Endothelial cell of umbilical vein (primary cell): Measurements from ENCODE around the gene FMNL3. TPM values are rescaled to one million over a fixed set of nuclear protein-coding genes. Genes with fewer than 3 reads are reported as not detected.

Experiments
- BruUV-seq: library from RNA; stranded (reverse); fragments of 400-500 nt; replicated peaks from 2 replicates; lab custom pipeline; 2021; lab: Mats Ljungman, UMichigan
- CTCF ChIA-PET: fragments of 300-600, 350-600 bp; sonication (Branson Sonifier 250); formaldehyde crosslinking; loops from one replicate; lab custom pipeline; 2021; ENCODE audit warnings: antibody characterized with exemption, inconsistent platforms; lab: Charles Lee
- POLR2A ChIA-PET: fragments of 300-600, 350-600 bp; sonication (Branson Sonifier 250); formaldehyde crosslinking; loops from one replicate; lab custom pipeline; 2021; ENCODE audit warnings: antibody characterized with exemption, inconsistent platforms; lab: Charles Lee
- DNase-seq: peaks from one replicate; pipeline ENCODE4 v3.0.0-alpha.2; 2011; ENCODE audit warnings: low read depth, low spot score
- FAIRE-seq: peaks from 2 replicates; lab custom pipeline; 2011; peaks lifted over from hg19 to GRCh38; lab: Jason Lieb, UNC
- H2AFZ ChIP-seq: 2 replicates; pipeline ENCODE4 v1.6.0; 2012; ENCODE audit warnings: low read depth, low read length, control low read depth, inconsistent platforms
- H3K27ac ChIP-seq: 2 replicates; pipeline ENCODE4 v1.5.1; 2011; ENCODE audit warnings: low read depth, mild to moderate bottlenecking, control low read depth, low read length, moderate library complexity; ENCODE audit not compliant: insufficient read depth
- H3K27me3 ChIP-seq, 2 experiments: 2 replicates each; pipeline versions ENCODE4 v1.6.0 to v1.6.1; 2011; ENCODE audit warnings: low read length in 2 of 2, mixed read lengths in 1 of 2; ENCODE audit not compliant: control insufficient read depth in 2 of 2, insufficient read depth in 2 of 2
- H3K36me3 ChIP-seq, 2 experiments: 2 replicates in 1 of 2; 3 replicates in 1 of 2; pipeline ENCODE4 v1.5.1; 2011; ENCODE audit warnings: low read length in 2 of 2, mild to moderate bottlenecking in 1 of 2, moderate library complexity in 1 of 2; ENCODE audit not compliant: control insufficient read depth in 2 of 2, insufficient read depth in 2 of 2; ENCODE audit errors: extremely low read depth in 1 of 2
- H3K4me1 ChIP-seq: 3 replicates; pipeline ENCODE4 v1.5.1; 2011; ENCODE audit warnings: mild to moderate bottlenecking, low read length; ENCODE audit not compliant: control insufficient read depth, insufficient read depth; ENCODE audit errors: extremely low read depth
- H3K4me2 ChIP-seq: 2 replicates; pipeline ENCODE4 v1.6.1; 2011; ENCODE audit warnings: low read length, control low read depth, mixed read lengths; ENCODE audit not compliant: insufficient read depth
- H3K4me3 ChIP-seq, 3 experiments: fragments of 200-600 bp in 1 of 3; sonication (generic), shearing (Covaris generic) in 1 of 3; replicated peaks in 1 of 3; 2 replicates each; pipeline ENCODE4 v1.5.1; 2011 to 2016; ENCODE audit warnings: control low read depth in 3 of 3, low read length in 3 of 3, mild to moderate bottlenecking in 2 of 3, inconsistent platforms in 1 of 3, low read depth in 1 of 3, moderate library complexity in 1 of 3; ENCODE audit not compliant: insufficient read depth in 1 of 3
- H3K79me2 ChIP-seq: 2 replicates; pipeline ENCODE4 v1.6.0; 2012; ENCODE audit warnings: low read length, inconsistent platforms; ENCODE audit not compliant: control insufficient read depth, insufficient read depth
- H3K9ac ChIP-seq: replicated peaks from 2 replicates; pipeline ENCODE3; 2011; ENCODE audit warnings: low read length, control low read depth; ENCODE audit not compliant: insufficient read depth; ENCODE audit errors: extremely low read depth
- H3K9me1 ChIP-seq: replicated peaks from 3 replicates; pipeline ENCODE4 v1.6.0; 2011; ENCODE audit warnings: mild to moderate bottlenecking, low read length; ENCODE audit not compliant: control insufficient read depth, insufficient read depth; ENCODE audit errors: extremely low read depth
- H3K9me3 ChIP-seq: replicated peaks from 2 replicates; pipeline ENCODE4 v1.5.1; 2012; ENCODE audit warnings: low read length, inconsistent platforms; ENCODE audit not compliant: control insufficient read depth, insufficient read depth
- H4K20me1 ChIP-seq: replicated peaks from 2 replicates; pipeline ENCODE3; 2011; ENCODE audit warnings: mild to moderate bottlenecking, low read length; ENCODE audit not compliant: control insufficient read depth, insufficient read depth; ENCODE audit errors: extremely low read depth
- EZH2 ChIP-seq: IDR thresholded peaks from 2 replicates; pipeline ENCODE4 v1.6.1; 2012; ENCODE audit warnings: borderline replicate concordance, low read depth, mild to moderate bottlenecking, moderate library complexity, low read length, inconsistent platforms; ENCODE audit not compliant: severe bottlenecking
- FOS ChIP-seq: IDR thresholded peaks from 2 replicates; pipeline ENCODE4 v1.6.1; 2011; ENCODE audit warnings: mild to moderate bottlenecking, low read length, moderate library complexity, borderline replicate concordance; ENCODE audit not compliant: insufficient read depth
- GATA2 ChIP-seq: IDR thresholded peaks from 2 replicates; pipeline ENCODE4 v1.7.0; 2011; ENCODE audit warnings: low read depth, mild to moderate bottlenecking, moderate library complexity, mixed read lengths, low read length; ENCODE audit not compliant: insufficient read length, insufficient read depth
- JUN ChIP-seq: IDR thresholded peaks from 2 replicates; pipeline ENCODE4 v1.6.1; 2011; ENCODE audit warnings: borderline replicate concordance, low read depth; ENCODE audit not compliant: insufficient read length, insufficient read depth
- MYC ChIP-seq: IDR thresholded peaks from one replicate; pipeline ENCODE4 v1.6.1; 2011; ENCODE audit warnings: mild to moderate bottlenecking, low read depth, low read length
- POLR2A ChIP-seq: IDR thresholded peaks from 2 replicates; pipeline ENCODE4 v1.6.1; 2012; ENCODE audit warnings: low read depth, mild to moderate bottlenecking, control low read depth, low read length
- POLR2AphosphoS5 ChIP-seq: IDR thresholded peaks from 2 replicates; pipeline ENCODE4 v1.6.1; 2012; ENCODE audit warnings: low read depth, mild to moderate bottlenecking, control low read depth, low read length, moderate library complexity; ENCODE audit not compliant: insufficient read depth
- dilution Hi-C: fragments of 300-500 bp; cut with MboI; formaldehyde crosslinking; loops from one replicate; pipeline ENCODE4 v1.15.0; 2019; ENCODE audit warnings: low sequenced_read_pairs; ENCODE audit not compliant: extremely low pct_ligation_motif_present
- intact Hi-C: fragments of 100-400 bp; cut with micrococcal nuclease; formaldehyde crosslinking; loops from one replicate; pipeline ENCODE4 v1.10.0; 2022
- polyA plus RNA-seq, 4 experiments: library from polyadenylated mRNA; depleted of rRNA in 3 of 4; stranded (reverse) in 3 of 4; unstranded in 1 of 4; fragments of >200 nt; gene quantifications; 2 replicates each; pipeline versions ENCODE4 v1.2.1 to v1.2.3, GENCODE V29; 2011 to 2012; ENCODE audit warnings: missing spikeins in 1 of 4
- total RNA-seq: library from RNA; stranded (reverse); gene quantifications from 2 replicates; pipeline ENCODE4 v1.2.3, GENCODE V29; 2021
- TF ChIP-seq, protein P1 (sequence below), 2 donors: IDR thresholded peaks; 1 replicate in 1 of 2; 2 replicates in 1 of 2; pipeline ENCODE4 v1.5.1; 2011; ENCODE audit warnings: low read length in 2 of 2, mild to moderate bottlenecking in 2 of 2, moderate library complexity in 2 of 2, control low read depth in 1 of 2, inconsistent platforms in 1 of 2, low read depth in 1 of 2; ENCODE audit not compliant: insufficient read depth in 1 of 2; ENCODE audit errors: extremely low read depth in 1 of 2
- TF ChIP-seq, protein P2 (sequence below): IDR thresholded peaks from 2 replicates; pipeline ENCODE4 v1.6.1; 2011; ENCODE audit not compliant: insufficient read depth, insufficient read length

FMNL3 gene
- total and polyA plus RNA-seq, 2 donors (not counting 3 experiments of a cell fraction or from before 2014, with no cell fraction given) = 35.1 to 93.3 TPM

GRCh38 chr12:49646331-49646830, 60.8 kb downstream of the FMNL3 start:
- dilution Hi-C loops (no loop called here), intact Hi-C loops (no loop called here)
- no peak overlapping the region for H3K4me3 ChIP-seq
- DNase-seq (no peak), FAIRE-seq (no peak)
- no peaks in the 10 kb centered on the region for H3K79me2 ChIP-seq
- POLR2A ChIA-PET = interaction anchor here (1.6 to 2.6 kb wide), 2 partner anchors 27 to 60 kb away, joined by 10 to 21 read pairs; partner anchors contain the start of gene FMNL3
- no peaks in the 10 kb centered on the region for H4K20me1 ChIP-seq
- no peak for TF ChIP-seq POLR2AphosphoS5
- TF ChIP-seq MYC = no peak
- TF ChIP-seq, protein P1, sequence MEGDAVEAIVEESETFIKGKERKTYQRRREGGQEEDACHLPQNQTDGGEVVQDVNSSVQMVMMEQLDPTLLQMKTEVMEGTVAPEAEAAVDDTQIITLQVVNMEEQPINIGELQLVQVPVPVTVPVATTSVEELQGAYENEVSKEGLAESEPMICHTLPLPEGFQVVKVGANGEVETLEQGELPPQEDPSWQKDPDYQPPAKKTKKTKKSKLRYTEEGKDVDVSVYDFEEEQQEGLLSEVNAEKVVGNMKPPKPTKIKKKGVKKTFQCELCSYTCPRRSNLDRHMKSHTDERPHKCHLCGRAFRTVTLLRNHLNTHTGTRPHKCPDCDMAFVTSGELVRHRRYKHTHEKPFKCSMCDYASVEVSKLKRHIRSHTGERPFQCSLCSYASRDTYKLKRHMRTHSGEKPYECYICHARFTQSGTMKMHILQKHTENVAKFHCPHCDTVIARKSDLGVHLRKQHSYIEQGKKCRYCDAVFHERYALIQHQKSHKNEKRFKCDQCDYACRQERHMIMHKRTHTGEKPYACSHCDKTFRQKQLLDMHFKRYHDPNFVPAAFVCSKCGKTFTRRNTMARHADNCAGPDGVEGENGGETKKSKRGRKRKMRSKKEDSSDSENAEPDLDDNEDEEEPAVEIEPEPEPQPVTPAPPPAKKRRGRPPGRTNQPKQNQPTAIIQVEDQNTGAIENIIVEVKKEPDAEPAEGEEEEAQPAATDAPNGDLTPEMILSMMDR (IDR thresholded peaks at IDR 0.05; ENCODE audit: extremely low read depth in 1 of 2, insufficient read depth in 1 of 2, low read depth in 1 of 2, low read length in 2 of 2) = no peak
- TF ChIP-seq FOS = no peak
- TF ChIP-seq JUN = no peak
- no peak for TF ChIP-seq EZH2
- TF ChIP-seq POLR2A = no peak
- TF ChIP-seq, protein P2, sequence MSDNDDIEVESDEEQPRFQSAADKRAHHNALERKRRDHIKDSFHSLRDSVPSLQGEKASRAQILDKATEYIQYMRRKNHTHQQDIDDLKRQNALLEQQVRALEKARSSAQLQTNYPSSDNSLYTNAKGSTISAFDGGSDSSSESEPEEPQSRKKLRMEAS = no peak
- no peak for TF ChIP-seq GATA2
- H3K9me3 ChIP-seq = no peaks in the 10 kb centered on the region
- H3K4me2 ChIP-seq = no peak overlapping the region
- H3K27me3 ChIP-seq = no peaks in the 10 kb centered on the region
- H3K4me1 ChIP-seq = peaks cover 31% of the 10 kb centered on the region
- no peaks in the 10 kb centered on the region for H3K9me1 ChIP-seq
- H3K27ac ChIP-seq = peak overlapping the region; percentile 81
- peaks cover 33 to 64% of the 10 kb centered on the region in 2 experiments for H3K36me3 ChIP-seq
- H3K9ac ChIP-seq = peak overlapping the region; percentile 28
- CTCF ChIA-PET = interaction anchor here (1.3 to 6.8 kb wide), 10 partner anchors 10 to 95 kb away, joined by 4 to 93 read pairs (median 17); partner anchors contain the start of genes FMNL3 and TMBIM6
- H2AFZ ChIP-seq = no peak overlapping the region
- no TSS peak for BruUV-seq
